Neutrophil (primary cell): Measurements from ENCODE around the gene IRGQ.

Source experiments
- H3K27ac ChIP-seq: fragments of 200-600 bp; sonication (generic); 2 replicates; pipeline ENCODE4 v1.5.1; 2016; ENCODE audit warnings: mild to moderate bottlenecking, moderate library complexity
- H3K27me3 ChIP-seq: fragments of 200-600 bp; sonication (generic); 2 replicates; pipeline ENCODE4 v1.6.0; 2016; ENCODE audit warnings: mild to moderate bottlenecking
- H3K36me3 ChIP-seq: fragments of 200-600 bp; sonication (generic); 2 replicates; pipeline ENCODE4 v1.5.1; 2017
- H3K4me1 ChIP-seq, 2 experiments: fragments of 200-600 bp in 1 of 2; sonication (generic) in 1 of 2; 1 replicate in 1 of 2; 2 replicates in 1 of 2; pipeline versions ENCODE4 v1.5.1 to v1.6.1; 2013 to 2016; ENCODE audit warnings: low read depth in 1 of 2, low read length in 1 of 2, mild to moderate bottlenecking in 1 of 2, moderate library complexity in 1 of 2; ENCODE audit not compliant: control insufficient read depth in 1 of 2, insufficient read depth in 1 of 2
- H3K4me3 ChIP-seq, 2 experiments: fragments of 200-600 bp in 1 of 2; sonication (generic) in 1 of 2; 1 replicate in 1 of 2; 2 replicates in 1 of 2; pipeline ENCODE4 v1.5.1; 2013 to 2016; ENCODE audit warnings: low read depth in 1 of 2, low read length in 1 of 2, mild to moderate bottlenecking in 1 of 2, moderate library complexity in 1 of 2
- H3K9me3 ChIP-seq: fragments of 200-600 bp; sonication (generic); 2 replicates; pipeline ENCODE4 v1.5.1; 2016
- TF ChIP-seq, protein P1 (sequence below): fragments of 200-600 bp; sonication (generic); IDR thresholded peaks from 2 replicates; pipeline ENCODE4 v1.5.1; 2016; ENCODE audit warnings: antibody characterized with exemption

Gene IRGQ

DNA sequence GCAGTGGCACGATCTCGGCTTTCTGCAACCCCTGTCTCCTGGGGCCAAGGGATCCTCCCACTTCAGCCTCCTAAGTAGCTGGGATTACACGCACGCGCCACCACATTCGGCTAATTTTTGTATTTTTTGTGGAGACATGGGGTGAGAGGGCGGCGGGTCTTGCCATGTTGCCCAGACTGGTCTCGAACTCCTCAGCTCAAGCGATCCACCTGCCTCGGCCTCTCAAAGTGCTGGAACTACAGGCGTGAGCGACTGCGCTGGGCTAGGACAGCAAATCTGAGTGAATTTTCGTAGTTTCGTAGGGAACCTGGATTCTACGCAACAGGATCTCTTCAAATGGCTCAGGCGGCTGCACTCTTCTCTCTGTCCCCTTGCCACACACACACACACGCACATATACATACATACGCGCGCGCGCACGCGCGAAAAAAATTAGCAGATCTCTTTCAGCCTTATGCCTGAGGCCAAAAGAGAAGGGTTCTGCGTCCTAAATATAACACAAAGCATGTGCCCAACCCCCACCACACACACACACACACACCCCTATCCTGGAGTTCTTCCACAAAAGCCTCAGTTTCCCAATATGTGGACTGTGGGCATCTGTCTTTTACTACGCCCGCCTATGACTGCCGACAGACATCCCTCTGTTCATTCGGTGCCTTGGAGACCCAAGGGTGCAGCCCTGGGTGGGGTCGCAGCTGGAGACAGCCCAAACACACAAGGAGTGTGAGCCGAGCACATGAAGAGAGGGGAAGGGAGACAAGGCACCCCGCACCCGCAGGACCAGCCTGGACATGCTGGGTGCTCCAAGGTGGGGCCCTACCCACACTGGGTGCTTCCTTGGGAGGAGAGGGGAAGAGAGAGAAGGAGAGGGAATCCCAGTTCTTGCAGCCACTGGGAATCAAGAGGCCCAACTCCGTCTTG, 19.7 kb downstream of the IRGQ start:
- H3K9me3 ChIP-seq: no peaks in the 10 kb centered on the region
- H3K27me3 ChIP-seq: no peaks in the 10 kb centered on the region
- peak overlapping the region; percentile 86 for H3K27ac ChIP-seq
- peaks cover 3% of the 10 kb centered on the region for H3K36me3 ChIP-seq
- TF ChIP-seq, protein P1, sequence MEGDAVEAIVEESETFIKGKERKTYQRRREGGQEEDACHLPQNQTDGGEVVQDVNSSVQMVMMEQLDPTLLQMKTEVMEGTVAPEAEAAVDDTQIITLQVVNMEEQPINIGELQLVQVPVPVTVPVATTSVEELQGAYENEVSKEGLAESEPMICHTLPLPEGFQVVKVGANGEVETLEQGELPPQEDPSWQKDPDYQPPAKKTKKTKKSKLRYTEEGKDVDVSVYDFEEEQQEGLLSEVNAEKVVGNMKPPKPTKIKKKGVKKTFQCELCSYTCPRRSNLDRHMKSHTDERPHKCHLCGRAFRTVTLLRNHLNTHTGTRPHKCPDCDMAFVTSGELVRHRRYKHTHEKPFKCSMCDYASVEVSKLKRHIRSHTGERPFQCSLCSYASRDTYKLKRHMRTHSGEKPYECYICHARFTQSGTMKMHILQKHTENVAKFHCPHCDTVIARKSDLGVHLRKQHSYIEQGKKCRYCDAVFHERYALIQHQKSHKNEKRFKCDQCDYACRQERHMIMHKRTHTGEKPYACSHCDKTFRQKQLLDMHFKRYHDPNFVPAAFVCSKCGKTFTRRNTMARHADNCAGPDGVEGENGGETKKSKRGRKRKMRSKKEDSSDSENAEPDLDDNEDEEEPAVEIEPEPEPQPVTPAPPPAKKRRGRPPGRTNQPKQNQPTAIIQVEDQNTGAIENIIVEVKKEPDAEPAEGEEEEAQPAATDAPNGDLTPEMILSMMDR: no peak
- H3K4me3 ChIP-seq: peak overlapping the region; percentile 69 to 82
- peaks cover 23 to 26% of the 10 kb centered on the region in 2 experiments for H3K4me1 ChIP-seq

DNA sequence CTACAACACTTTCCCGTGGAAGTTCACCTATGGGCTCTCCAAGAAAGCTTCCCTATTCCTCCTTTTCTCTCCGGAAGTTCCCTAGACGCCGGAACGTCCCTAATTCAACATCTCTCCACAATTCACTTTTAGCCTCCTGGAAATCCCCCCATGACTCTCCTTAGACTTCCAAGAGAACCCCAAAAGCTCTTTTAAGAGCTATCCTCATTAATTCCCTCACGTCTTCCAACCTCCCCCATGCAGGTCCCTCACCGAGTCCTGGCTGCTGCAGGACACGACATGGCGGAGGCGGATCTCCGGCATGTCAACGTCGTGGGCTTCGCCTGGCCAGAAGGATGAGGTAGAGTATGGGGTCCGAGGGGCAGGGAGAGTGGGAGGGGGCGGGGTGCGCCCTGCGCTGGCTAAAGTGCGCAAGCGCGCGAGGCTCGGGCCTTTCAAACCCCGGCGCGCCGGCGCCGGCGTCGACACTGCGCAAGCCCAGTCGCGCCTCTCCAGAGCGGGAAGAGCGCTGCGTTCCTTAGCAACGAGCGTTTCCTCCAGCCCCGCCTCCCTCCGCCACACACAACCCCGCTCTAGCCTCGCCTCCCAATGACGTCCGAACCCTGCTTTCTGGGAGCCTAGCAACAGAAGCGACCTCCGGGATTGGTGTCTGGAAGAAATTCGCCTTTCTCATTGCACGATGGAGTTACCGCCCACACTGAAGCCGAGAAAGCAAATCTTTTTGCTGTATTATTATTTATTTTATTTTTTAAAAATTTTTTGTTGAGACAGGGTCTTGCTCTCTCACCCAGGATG, 20.6 kb downstream of the IRGQ start, which contains the start of the genes PINLYP and XRCC1:
Gene PINLYP, plus strand, starts transcription at position 646 of the 795 bp plus-strand sequence. CDS start 1,391 bp downstream, outside the sequence.
Gene XRCC1, minus strand, starts transcription at position 372 of the 795 bp plus-strand sequence. Its CDS starts 69 bp downstream, at position 303.
- TF ChIP-seq, protein P1: peak; percentile 43
- H3K36me3 ChIP-seq: peaks cover 3% of the 10 kb centered on the region
- H3K27ac ChIP-seq: peak within 1 kb of the TSS; percentile 86
- H3K4me3 ChIP-seq: peak within 1 kb of the TSS; percentile 69 to 82
- H3K9me3 ChIP-seq: no peaks in the 10 kb centered on the region
- peaks cover 18 to 19% of the 10 kb centered on the region in 2 experiments for H3K4me1 ChIP-seq
- H3K27me3 ChIP-seq: no peaks in the 10 kb centered on the region

DNA sequence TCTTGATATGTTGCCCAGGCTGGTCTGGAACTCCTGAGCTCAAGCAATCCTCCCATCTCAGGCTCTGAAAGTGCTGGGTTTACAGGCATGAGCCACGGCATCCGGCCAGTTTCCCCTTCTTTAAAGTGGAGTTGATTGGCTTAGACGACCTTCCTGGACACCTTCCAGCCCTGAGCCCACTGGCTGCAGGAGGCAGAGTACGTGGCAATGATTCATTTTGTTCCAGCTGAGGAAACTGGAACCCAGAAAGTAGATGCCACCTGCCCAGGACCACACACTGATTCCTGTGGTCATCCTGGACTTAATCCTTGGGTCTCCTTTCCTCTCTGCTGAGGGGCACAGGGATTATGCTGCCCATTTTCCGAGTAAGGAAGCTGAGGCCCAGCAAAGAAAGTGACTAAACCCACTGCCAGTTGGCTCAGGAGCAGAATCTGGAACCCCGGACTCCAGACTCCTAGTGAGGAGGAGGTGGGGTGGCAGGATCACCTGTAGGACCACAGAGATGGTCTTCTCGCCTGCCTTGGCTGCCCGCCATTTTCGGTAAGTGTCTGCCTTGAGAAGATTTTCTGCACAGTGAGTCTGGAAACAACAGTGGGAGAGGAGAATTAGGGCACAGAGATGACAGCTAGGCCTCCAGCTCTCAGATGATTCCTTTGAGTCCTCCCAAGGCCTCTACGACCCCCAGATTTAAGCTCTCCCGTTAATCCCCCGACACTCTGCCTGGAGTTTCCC, 21.3 kb downstream of the IRGQ start:
- TF ChIP-seq, protein P1: no peak
- Histone ChIP-seq H3K27me3 (no peaks in the 10 kb centered on the region), H3K4me1 (peaks cover 13 to 19% of the 10 kb centered on the region in 2 experiments), H3K27ac (peak overlapping the region; percentile 86), H3K36me3 (peaks cover 3% of the 10 kb centered on the region), H3K9me3 (no peaks in the 10 kb centered on the region), H3K4me3 (peak overlapping the region; percentile 69 to 82)

DNA sequence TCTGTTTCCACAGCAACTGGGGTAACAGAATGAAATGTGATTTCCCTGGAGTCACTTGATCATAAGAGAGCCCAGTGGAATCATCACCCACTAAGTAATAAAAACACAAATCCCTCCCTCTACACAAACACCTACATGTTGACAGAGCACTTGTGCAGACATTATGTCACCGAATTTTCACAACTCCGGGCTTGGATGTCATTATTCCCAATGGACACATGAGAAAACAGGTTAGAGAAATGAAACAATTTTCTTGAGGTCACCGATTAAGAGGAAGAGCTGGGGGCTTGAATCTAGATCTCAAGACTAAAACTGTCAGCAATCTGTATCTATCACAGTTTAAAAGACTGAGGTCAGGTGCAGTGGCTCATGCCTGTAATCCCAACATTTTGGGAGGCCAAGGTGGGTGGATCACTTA, 23.8 kb downstream of the IRGQ start:
- Histone ChIP-seq H3K4me1 (peaks cover 13 to 19% of the 10 kb centered on the region in 2 experiments), H3K4me3 (no peak overlapping the region), H3K36me3 (peaks cover 3% of the 10 kb centered on the region), H3K27me3 (no peaks in the 10 kb centered on the region), H3K9me3 (no peaks in the 10 kb centered on the region), H3K27ac (no peak overlapping the region)
- TF ChIP-seq, protein P1: no peak
